ENCODE measurements around the gene YIPF1.

Gene YIPF1

GRCh38 chr1:53909946-53910345, 20.3 kb upstream of the YIPF1 start:
- no peaks in the 10 kb centered on the region for H3K4me1 Mint-ChIP-seq
- H3K27ac Mint-ChIP-seq (ENCODE audit: low read depth): no peak overlapping the region
- DNase-seq (ENCODE audit: low spot score in 2 of 2): no peak
- peaks cover 3% of the 10 kb centered on the region for H3K36me3 Mint-ChIP-seq (ENCODE audit: insufficient read depth)
- no peaks in the 10 kb centered on the region for H3K9me3 Mint-ChIP-seq
- no peak for ATAC-seq (replicated peaks; ENCODE audit: extremely low read depth, poor library complexity, severe bottlenecking)
- no peak overlapping the region for H3K4me3 Mint-ChIP-seq
- H3K27me3 Mint-ChIP-seq: no peaks in the 10 kb centered on the region

DNA sequence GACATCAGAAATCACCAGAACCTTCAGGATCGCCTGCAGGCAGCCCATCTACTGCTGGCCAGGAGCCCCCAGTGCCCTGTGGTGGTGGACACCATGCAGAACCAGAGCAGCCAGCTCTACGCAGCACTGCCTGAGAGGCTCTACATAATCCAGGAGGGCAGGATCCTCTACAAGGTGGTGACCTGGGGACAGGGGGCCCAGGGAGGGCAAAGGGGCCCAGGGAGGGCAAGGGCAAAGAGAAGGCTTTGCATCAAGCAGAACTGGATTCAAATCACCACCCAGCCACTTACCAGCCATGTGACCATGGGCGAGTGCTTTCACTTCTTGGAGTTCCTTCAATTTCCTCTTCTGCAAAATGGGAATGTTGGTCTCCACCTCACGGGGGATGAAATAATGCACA, 16.5 kb upstream of the YIPF1 start:
- Mint-ChIP-seq H3K27ac (ENCODE audit: low read depth) (no peak overlapping the region), H3K27me3 (no peaks in the 10 kb centered on the region), H3K36me3 (ENCODE audit: insufficient read depth) (peaks cover 5% of the 10 kb centered on the region), H3K4me3 (no peak overlapping the region), H3K9me3 (no peaks in the 10 kb centered on the region), H3K4me1 (no peaks in the 10 kb centered on the region)
- ATAC-seq (replicated peaks; ENCODE audit: extremely low read depth, poor library complexity, severe bottlenecking) (no peak), DNase-seq (ENCODE audit: low spot score in 2 of 2) (no peak)

GRCh38 chr1:53905509-53905908, 15.9 kb upstream of the YIPF1 start:
- ATAC-seq (replicated peaks; ENCODE audit: extremely low read depth, poor library complexity, severe bottlenecking) (no peak), DNase-seq (ENCODE audit: low spot score in 2 of 2) (no peak)
- Mint-ChIP-seq H3K4me1 (no peaks in the 10 kb centered on the region), H3K27me3 (no peaks in the 10 kb centered on the region), H3K27ac (ENCODE audit: low read depth) (no peak overlapping the region), H3K36me3 (ENCODE audit: insufficient read depth) (peaks cover 5% of the 10 kb centered on the region), H3K4me3 (no peak overlapping the region), H3K9me3 (no peaks in the 10 kb centered on the region)

- Mint-ChIP-seq H3K4me1 (no peaks in the 10 kb centered on the region), H3K9me3 (no peaks in the 10 kb centered on the region), H3K27ac (ENCODE audit: low read depth) (no peak overlapping the region), H3K27me3 (no peaks in the 10 kb centered on the region), H3K36me3 (ENCODE audit: insufficient read depth) (peaks cover 6% of the 10 kb centered on the region), H3K4me3 (no peak overlapping the region)
- no peak for DNase-seq (ENCODE audit: low spot score in 2 of 2)
- ATAC-seq (replicated peaks; ENCODE audit: extremely low read depth, poor library complexity, severe bottlenecking): no peak
Measured at GRCh38 chr1:53902235-53903138, 12.9 kb upstream of the YIPF1 start.

DNA sequence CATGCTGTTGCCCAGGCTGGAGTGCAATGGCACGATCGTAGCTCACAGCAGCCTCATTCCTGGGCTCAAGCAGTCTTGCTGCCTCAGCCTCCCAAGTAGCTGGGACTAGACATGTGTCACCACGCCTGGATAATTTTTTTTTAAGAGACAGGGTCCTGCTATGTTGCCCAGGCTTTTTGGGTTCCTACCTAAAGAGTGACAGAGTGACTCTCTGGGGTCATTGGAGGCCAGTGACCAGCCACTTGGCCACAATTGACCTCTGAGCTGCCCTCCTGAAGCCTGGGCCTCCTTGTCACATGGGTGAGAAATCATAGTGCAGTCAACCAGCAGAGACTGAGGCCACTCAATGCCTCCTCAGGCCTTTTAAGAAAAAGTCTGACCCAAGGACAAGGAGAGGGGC, 10.1 kb upstream of the YIPF1 start:
- DNase-seq (ENCODE audit: low spot score in 2 of 2): no peak
- Mint-ChIP-seq H3K27ac (ENCODE audit: low read depth) (no peak overlapping the region), H3K36me3 (ENCODE audit: insufficient read depth) (peaks cover 3% of the 10 kb centered on the region)

DNA sequence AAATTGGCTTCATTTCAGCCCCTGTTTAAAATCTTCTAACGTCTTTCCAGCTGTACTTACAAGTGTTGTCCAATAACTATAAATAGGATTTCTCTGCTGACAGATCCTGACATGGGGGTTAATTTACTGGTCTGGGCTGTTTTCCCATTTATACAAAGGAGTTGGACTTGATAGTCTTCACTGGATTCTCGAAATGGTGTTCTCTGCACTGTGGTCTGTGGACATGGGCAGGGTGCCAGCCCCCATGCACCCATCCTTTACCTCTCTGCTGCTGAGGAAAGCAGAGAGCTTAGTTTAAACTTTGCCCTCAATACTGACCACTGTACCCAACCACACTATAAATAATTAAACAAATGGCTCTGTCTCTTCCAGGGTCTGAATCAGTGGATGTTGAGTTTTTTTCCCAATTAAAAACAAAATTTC, 9.6 kb upstream of the YIPF1 start:
- Mint-ChIP-seq H3K4me1 (no peaks in the 10 kb centered on the region), H3K9me3 (no peaks in the 10 kb centered on the region), H3K27me3 (no peaks in the 10 kb centered on the region), H3K36me3 (ENCODE audit: insufficient read depth) (peaks cover 3% of the 10 kb centered on the region), H3K27ac (ENCODE audit: low read depth) (no peak overlapping the region), H3K4me3 (no peak overlapping the region)
- DNase-seq (ENCODE audit: low spot score in 2 of 2) (no peak), ATAC-seq (replicated peaks; ENCODE audit: extremely low read depth, poor library complexity, severe bottlenecking) (no peak)

More for the DNA sequence above, 10.1 kb upstream of the YIPF1 start:
- Mint-ChIP-seq H3K27me3 (no peaks in the 10 kb centered on the region), H3K4me3 (no peak overlapping the region), H3K9me3 (no peaks in the 10 kb centered on the region), H3K4me1 (no peaks in the 10 kb centered on the region)
- no peak for ATAC-seq (replicated peaks; ENCODE audit: extremely low read depth, poor library complexity, severe bottlenecking)

DNA sequence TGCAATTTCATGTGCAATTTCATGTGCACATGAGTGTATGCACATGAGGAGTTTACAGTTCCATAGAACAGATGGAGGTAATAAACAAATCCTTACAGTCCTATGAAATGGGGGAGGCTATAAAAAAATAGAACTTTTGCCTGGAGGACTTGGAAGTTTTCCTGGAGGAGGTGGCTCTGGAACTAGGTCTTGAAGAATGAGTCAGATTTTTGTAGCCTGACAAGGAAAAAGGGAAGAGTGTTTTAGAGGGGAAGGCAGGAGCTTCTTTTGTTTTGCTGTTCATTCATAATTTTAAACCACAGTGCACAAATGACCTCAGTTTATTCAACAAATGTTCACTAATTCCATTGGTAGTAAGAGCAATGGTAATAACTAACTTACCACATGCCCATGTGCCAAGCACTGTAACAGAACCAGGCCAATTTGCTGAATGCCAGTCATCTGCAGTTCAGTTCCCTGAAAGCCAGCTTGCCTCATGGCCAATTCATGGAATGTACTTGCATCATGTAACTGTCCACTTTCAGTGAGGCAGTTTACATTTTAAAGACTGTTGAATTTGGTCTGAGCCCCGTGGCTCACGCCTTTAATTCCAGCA, 7.1 kb upstream of the YIPF1 start:
- H3K4me1 Mint-ChIP-seq: no peaks in the 10 kb centered on the region
- no peaks in the 10 kb centered on the region for H3K9me3 Mint-ChIP-seq
- H3K27me3 Mint-ChIP-seq: no peaks in the 10 kb centered on the region
- peaks cover 3% of the 10 kb centered on the region for H3K36me3 Mint-ChIP-seq (ENCODE audit: insufficient read depth)
- H3K4me3 Mint-ChIP-seq: no peak overlapping the region
- no peak for ATAC-seq (replicated peaks; ENCODE audit: extremely low read depth, poor library complexity, severe bottlenecking)
- DNase-seq (ENCODE audit: low spot score in 2 of 2): no peak
- no peak overlapping the region for H3K27ac Mint-ChIP-seq (ENCODE audit: low read depth)

DNA sequence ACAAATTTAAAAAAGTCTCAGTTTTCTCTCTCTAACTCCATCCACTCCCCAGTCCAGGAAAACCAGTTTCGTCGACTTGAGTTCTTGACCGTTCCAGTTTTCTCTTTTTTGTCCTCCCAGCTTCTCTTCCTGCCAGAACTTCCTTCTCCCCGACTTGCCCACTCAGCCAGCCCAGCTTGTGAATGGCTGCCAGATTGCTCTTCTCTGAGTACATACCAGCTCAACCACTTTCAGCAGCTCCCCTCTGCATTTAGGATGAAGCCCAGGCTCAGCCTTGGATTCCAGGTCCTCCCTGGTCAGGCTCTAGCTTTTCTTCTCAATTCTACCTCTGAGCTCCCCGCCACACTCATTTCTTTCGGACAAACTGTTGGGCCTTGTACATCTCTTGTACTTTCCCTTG, 5.8 kb upstream of the YIPF1 start:
- no peak for DNase-seq (ENCODE audit: low spot score in 2 of 2)
- peaks cover 4% of the 10 kb centered on the region for H3K4me1 Mint-ChIP-seq
- H3K27ac Mint-ChIP-seq (ENCODE audit: low read depth): no peak overlapping the region
- peaks cover 3% of the 10 kb centered on the region for H3K36me3 Mint-ChIP-seq (ENCODE audit: insufficient read depth)
- H3K4me3 Mint-ChIP-seq: no peak overlapping the region
- ATAC-seq (replicated peaks; ENCODE audit: extremely low read depth, poor library complexity, severe bottlenecking): no peak
- no peaks in the 10 kb centered on the region for H3K9me3 Mint-ChIP-seq
- no peaks in the 10 kb centered on the region for H3K27me3 Mint-ChIP-seq

GRCh38 chr1:53894644-53895043, 5.0 kb upstream of the YIPF1 start:
- Mint-ChIP-seq H3K9me3 (no peaks in the 10 kb centered on the region), H3K4me3 (no peak overlapping the region), H3K36me3 (ENCODE audit: insufficient read depth) (peaks cover 3% of the 10 kb centered on the region), H3K4me1 (peaks cover 11% of the 10 kb centered on the region), H3K27me3 (no peaks in the 10 kb centered on the region), H3K27ac (ENCODE audit: low read depth) (no peak overlapping the region)
- no peak for ATAC-seq (replicated peaks; ENCODE audit: extremely low read depth, poor library complexity, severe bottlenecking)
- no peak for DNase-seq (ENCODE audit: low spot score in 2 of 2)

- Mint-ChIP-seq H3K36me3 (ENCODE audit: insufficient read depth) (peaks cover 8% of the 10 kb centered on the region), H3K4me1 (peaks cover 16% of the 10 kb centered on the region), H3K9me3 (no peaks in the 10 kb centered on the region), H3K27ac (ENCODE audit: low read depth) (no peak within 1 kb of the TSS), H3K4me3 (no peak within 1 kb of the TSS), H3K27me3 (no peaks in the 10 kb centered on the region)
- no peak for ATAC-seq (replicated peaks; ENCODE audit: extremely low read depth, poor library complexity, severe bottlenecking)
- no peak for DNase-seq (ENCODE audit: low spot score in 2 of 2)
Measured at GRCh38 chr1:53893999-53894636, 4.5 kb upstream of the YIPF1 start, which contains the start of gene DIO1. DIO1 (plus strand) TSS chr1:53894187; CDS start chr1:53894211, 24 bp downstream.

DNA sequence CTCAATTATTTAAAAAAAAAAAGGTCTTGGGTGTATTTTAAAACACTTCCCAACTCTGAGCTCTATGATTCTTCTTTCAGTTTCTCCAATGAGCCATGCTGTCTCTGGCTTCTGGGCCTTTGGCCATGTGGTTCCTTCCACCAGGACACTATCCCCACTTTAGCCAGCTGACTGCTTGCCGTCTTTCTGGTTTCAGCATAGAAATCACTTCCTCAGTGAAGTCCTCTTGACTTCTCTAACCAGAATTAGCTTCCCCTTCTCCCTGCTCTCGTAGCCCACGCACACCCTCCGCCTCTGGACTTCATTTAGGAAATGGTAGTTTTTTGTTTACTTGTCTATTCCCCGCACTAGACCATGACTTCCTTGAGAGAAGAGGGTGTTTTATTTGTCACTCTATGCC, 3.3 kb upstream of the YIPF1 start:
- DNase-seq (ENCODE audit: low spot score in 2 of 2): no peak
- Mint-ChIP-seq H3K27me3 (no peaks in the 10 kb centered on the region), H3K27ac (ENCODE audit: low read depth) (no peak overlapping the region), H3K36me3 (ENCODE audit: insufficient read depth) (peaks cover 8% of the 10 kb centered on the region), H3K4me1 (peaks cover 26% of the 10 kb centered on the region), H3K9me3 (no peaks in the 10 kb centered on the region), H3K4me3 (no peak overlapping the region)
- ATAC-seq (replicated peaks; ENCODE audit: extremely low read depth, poor library complexity, severe bottlenecking): no peak

GRCh38 chr1:53891678-53892077, 2.1 kb upstream of the YIPF1 start:
- Mint-ChIP-seq H3K9me3 (no peaks in the 10 kb centered on the region), H3K4me3 (no peak overlapping the region), H3K36me3 (ENCODE audit: insufficient read depth) (peaks cover 8% of the 10 kb centered on the region), H3K4me1 (peaks cover 33% of the 10 kb centered on the region), H3K27ac (ENCODE audit: low read depth) (no peak overlapping the region), H3K27me3 (no peaks in the 10 kb centered on the region)
- DNase-seq (ENCODE audit: low spot score in 2 of 2) (no peak), ATAC-seq (replicated peaks; ENCODE audit: extremely low read depth, poor library complexity, severe bottlenecking) (no peak)

DNA sequence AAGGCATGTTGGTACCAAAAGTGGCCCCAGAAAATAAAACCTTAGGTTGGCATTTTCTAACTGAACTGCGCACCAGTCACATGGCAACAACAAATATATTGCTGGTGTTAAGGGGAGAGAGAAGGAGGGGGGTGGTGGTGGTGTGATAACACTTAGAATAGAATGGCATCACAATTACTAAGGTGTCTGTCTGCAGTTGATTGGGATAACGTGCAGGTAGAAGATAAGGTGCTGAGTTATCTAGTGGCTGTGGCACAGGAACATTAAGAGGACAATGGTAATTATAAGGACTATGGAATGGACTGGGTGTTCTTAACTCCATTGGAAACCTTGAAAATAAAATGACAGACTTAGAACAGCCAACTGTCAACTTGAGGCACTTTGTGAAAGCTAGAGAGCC, 1.4 kb upstream of the YIPF1 start:
- H3K4me3 Mint-ChIP-seq: peak overlapping the region; percentile 96
- DNase-seq (ENCODE audit: low spot score in 2 of 2): no peak
- H3K9me3 Mint-ChIP-seq: no peaks in the 10 kb centered on the region
- peaks cover 39% of the 10 kb centered on the region for H3K4me1 Mint-ChIP-seq
- peaks cover 11% of the 10 kb centered on the region for H3K36me3 Mint-ChIP-seq (ENCODE audit: insufficient read depth)
- H3K27me3 Mint-ChIP-seq: no peaks in the 10 kb centered on the region
- no peak for ATAC-seq (replicated peaks; ENCODE audit: extremely low read depth, poor library complexity, severe bottlenecking)
- no peak overlapping the region for H3K27ac Mint-ChIP-seq (ENCODE audit: low read depth)

Measured in central memory CD8-positive, alpha-beta T cell (primary cell).